Activated naive CD4-positive, alpha-beta T cell treated with anti-CD3 and anti-CD28 coated beads, Interleukin-2, amount 50 U/mL, for 16 hours (primary cell): ENCODE data around the gene SELENOO.
A peak's percentile ranks its signal among the peaks of the same experiment; 100 is the strongest.
"Not testable (repeated sequence)": the region's sequence is repeated elsewhere in the genome, so short reads cannot be mapped to it uniquely, and the experiment has no call there.

Experiments used
- DNase-seq: peaks from one replicate; pipeline ENCODE4 v3.0.0-alpha.2; 2020

Gene SELENOO

GRCh38 chr22:50201191-50202129 lies 649 bp downstream of the SELENOO start:
- DNase-seq: no peak

DNA sequence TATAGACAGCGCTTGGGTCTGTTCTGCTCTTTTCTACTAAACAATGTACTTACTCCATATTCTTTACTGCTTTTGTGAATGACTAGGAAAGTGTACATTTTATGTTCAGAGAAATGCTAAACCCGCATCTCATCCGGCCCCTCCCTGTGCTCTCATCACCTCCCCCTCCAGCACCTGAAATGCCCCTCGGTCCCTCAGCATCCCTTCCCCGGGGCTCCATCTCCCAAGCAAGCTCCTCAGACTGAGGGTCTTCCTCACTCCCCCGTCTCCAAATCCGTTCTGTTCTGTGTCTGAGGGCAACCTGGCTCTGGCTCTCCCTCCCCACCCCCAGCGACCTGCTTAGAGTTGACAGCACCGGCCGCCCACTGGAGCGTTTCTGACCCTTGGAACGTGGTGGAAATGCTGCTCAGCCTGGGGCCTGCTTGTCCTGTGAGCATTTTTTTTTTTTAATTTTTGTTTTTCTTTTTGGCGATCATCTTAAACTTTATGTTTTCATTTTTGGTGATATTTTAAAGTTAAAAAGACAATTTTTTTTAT lies 1.4 kb downstream of the SELENOO start:
- DNase-seq: no peak

GRCh38 chr22:50203288-50203687 lies 2.5 kb downstream of the SELENOO start:
- no peak for DNase-seq

GRCh38 chr22:50204571-50204970 lies 3.8 kb downstream of the SELENOO start:
- no peak for DNase-seq

DNA sequence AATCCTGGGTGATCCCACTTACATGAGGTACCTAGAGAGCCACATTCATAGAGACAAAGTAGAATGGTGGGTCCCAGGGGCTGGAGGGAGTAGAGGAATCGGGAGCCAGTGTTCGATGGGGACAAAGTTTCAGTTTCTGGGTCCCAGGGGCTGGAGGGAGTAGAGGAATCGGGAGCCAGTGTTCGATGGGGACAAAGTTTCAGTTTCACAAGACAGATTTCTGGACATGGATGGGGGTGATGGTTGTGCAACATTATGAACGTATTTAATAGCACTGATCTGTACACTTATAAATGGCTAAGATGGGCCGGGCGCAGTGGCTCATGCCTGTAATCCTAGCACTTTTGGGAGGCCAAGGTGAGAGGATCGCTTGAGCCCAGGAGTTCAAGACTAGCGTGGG lies 4.2 kb downstream of the SELENOO start:
- DNase-seq: not testable (repeated sequence)

DNA sequence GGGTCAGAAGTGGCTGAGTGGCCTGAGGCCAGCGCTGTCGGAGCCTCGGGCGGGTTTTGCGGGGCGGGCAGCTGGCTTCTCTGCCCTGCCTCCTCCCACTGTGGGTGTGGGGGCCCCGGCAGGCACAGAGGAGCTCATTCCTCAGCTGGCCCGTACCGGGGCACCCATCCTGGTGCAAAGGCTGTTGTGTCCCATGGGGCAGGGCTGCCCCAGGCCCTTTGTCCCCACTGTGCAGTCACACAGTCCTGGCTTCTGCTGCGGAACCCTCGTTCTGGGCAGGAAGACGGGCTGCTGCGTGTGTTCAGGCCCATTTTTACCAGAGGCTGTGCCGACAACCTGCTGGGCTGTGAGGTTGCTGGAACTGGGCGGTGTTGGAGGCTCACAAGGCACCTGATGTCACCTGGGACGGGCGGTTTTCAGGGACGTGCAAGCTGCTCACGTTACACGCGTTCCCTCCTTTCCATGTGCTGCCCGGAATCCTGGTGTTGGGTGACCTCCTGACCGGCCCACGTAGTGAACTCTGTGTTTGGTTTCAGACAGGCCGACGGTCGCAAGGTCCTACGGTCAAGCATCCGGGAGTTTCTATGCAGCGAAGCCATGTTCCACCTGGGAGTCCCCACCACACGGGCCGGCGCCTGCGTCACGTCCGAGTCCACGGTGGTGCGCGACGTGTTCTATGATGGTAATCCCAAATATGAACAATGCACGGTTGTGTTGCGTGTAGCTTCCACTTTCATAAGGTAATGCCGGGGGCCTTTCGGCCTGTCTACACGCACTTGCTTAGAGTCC lies 5.2 kb downstream of the SELENOO start:
- no peak for DNase-seq

DNA sequence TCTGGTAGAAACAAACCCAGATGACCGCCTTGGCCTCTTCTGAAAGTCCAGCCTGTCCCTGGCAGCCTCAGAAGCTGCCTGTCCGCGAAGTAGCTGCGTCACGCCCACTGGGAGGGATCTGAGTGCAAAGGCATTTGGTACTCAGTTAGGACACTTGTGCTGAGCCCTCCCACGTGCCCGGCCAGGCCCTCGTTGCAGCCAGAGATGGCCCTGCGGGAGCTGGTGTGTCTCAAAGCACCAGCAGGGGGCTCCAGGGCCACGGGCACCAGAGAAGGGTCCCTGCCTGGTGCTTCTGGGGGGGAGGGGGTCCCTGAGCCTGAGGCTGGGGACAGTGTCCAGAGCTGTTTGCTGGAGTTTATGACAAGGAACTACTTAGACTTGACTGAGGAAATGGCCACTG lies 5.8 kb downstream of the SELENOO start:
- DNase-seq: no peak

- DNase-seq: no peak
These were observed 6.8 kb downstream of the SELENOO start for GRCh38 chr22:50207383-50208140.

DNA sequence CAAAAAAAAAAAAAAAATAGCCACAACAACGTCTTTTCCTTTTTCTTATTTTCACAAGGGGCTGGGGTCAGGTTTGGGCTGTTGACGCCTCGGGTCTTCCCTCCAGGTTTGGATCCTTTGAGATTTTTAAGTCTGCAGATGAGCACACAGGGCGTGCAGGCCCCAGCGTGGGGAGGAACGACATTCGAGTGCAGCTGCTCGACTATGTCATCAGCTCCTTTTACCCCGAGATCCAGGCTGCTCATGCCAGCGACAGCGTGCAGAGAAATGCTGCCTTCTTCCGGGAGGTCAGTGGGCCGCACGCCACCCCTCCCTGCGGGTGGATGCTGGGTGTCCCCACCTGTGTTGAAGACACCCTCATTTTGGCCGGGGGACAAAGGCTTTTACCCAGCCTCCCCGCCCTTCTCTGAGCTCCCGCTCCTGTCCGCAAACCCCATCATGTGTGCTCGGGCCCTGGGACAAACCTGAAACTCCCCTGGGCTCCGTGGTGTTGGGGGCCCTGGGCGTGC lies 7.7 kb downstream of the SELENOO start:
- DNase-seq: no peak

DNA sequence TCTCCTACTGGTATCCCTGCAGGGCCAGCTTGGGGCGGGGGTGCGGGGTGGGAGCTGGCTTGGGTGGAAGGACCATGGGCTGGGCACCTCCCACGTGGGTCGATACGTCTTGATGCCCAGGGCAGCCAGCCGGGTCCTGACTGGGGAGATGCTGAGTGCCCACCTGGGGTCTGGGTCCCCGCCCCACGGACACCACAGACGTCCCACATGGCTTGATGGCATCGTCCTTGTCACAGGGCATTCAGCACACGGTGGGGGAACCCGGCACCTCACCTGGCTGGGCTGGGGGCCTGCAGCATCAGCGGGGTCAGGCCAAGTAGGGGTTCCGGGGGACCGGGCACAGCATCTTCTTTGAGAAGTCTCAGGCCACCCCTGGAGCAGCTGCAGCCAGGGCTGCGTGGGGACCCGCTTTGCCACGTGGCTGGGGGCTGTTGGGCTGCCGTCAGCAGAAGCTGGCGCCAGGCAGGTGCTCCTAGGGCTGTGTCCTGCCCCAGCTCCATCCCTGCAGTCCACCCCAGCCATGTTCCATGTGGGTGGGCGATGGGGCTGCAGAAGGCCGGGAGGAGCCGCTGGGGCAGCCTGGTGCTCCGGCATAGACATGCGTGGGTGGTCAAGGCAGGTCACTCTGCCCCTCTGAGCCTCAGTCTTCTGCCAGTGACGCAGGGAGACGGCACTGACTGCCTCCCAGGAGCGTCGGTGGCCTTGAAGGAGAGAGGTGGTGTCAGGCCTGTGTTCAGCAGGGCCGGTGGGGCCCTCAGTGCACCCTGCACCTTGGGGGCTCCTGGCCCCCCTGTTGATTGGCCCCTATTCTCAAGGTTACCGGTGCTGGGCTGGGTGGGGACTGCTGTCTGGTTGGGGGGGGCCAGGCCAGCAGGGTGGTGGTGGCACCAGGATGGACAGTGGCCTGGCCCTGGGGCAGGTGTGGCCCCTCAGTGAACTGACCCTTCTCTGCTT lies 8.4 kb downstream of the SELENOO start:
- no peak for DNase-seq

- peak; percentile 70 for DNase-seq
These were observed 9.1 kb downstream of the SELENOO start for GRCh38 chr22:50209893-50210292.

DNA sequence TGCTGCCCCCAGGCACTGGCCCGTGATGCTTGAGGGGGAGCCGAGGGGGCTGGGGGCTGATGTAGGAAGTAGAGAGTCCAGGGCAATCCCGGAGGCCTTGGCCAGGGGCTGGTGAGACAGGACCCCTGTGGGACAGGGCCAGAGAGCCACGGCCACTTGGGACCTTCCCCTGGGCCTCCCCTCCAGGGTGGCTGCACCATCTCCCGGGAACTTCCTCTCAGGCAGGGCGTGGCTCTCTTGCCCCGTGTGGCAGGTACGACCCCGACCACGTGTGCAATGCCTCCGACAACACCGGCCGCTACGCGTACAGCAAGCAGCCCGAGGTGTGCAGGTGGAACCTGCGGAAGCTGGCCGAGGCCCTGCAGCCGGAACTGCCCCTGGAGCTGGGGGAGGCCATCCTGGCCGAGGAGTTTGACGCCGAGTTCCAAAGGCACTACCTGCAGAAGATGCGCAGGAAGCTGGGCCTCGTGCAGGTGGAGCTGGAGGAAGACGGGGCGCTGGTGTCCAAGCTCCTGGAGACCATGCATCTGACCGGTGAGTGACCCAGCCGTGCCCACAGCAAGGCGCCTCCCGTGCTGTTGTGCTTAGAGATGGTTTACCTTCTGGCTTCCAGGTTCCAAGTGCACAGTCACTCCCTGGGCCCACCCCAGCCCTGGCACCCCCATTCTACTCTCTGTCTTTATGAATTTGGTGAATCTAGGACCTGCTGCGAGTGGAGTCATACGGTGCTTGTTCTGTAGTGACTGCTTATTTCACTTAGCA lies 9.7 kb downstream of the SELENOO start:
- no peak for DNase-seq

- no peak for DNase-seq
These were observed 10.3 kb downstream of the SELENOO start for GRCh38 chr22:50211147-50211546.

GRCh38 chr22:50213263-50213662 lies 12.5 kb downstream of the SELENOO start:
- DNase-seq: no peak

- no peak for DNase-seq
These were observed 14.7 kb downstream of the SELENOO start for GRCh38 chr22:50215297-50216054.

DNA sequence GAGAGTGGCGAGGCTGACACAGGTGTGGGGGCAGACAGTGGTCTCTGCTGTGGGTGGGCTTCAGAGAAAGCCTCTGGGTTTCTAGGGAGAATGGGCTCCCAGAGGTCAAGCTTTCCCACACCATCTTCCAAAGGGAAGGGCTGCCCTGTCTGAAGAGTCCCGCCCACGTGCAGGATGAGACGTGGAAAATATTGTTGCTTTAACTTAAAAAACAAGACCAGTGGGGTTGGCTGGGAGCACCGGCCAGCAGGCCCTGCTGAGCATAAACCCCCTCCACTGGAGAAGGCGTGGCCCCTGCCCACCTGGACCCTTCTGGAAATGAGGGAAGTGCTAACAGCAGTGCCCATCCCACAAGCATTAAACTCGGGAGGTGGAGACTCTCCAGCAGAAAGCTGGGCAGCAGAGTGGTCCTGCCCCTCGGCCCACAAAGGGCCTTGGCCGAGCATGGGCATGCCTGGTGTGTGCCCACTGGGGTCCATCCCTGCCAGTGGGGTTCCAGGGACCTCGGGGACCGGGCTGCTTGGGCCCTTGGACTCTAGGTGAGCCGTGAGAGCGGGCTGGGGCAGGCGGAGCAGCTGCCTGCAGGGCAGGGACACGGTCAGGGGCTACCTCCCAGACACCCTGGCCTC lies 15.4 kb downstream of the SELENOO start:
- DNase-seq: no peak

DNA sequence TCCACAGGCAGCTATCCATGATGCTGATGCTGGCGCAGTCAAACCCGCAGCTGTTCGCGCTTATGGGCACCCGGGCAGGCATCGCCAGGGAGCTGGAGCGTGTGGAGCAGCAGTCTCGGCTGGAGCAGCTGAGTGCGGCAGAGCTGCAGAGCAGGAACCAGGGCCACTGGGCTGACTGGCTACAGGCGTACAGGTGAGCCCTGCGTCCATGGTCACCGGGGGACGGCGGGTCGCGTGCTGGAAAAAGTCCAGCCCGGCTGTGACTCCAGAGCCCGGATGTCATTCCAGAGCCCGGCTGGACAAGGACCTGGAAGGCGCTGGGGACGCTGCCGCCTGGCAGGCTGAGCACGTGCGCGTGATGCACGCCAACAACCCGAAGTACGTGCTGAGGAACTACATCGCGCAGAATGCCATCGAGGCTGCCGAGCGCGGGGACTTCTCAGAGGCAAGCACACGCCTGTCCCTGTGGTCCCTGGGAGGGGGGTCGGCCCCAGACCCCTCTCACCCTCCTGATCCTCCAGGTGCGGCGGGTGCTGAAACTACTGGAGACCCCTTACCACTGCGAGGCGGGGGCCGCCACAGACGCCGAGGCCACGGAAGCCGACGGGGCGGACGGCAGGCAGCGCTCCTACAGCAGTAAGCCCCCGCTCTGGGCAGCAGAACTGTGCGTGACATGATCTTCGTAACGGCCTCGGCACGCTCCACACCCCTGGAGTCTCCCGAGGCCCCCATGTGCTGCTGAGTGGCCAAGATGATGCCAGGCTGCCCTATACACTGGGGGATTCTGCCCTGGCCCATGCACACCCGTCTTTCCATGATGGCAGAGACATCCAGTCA lies 16.1 kb downstream of the SELENOO start:
- no peak for DNase-seq

GRCh38 chr22:50217543-50218152 lies 16.8 kb downstream of the SELENOO start:
- DNase-seq: no peak
